GM10266 (cell line): ENCODE measurements around the gene ANKRD44.

Source experiments
- DNase-seq: peaks from one replicate; pipeline ENCODE4 v3.0.0; 2012; ENCODE audit errors: extremely low spot score
- TF ChIP-seq, protein P1 (sequence below): IDR thresholded peaks from 2 replicates; pipeline ENCODE4 v1.5.1; 2012; ENCODE audit warnings: mild to moderate bottlenecking, low read depth; ENCODE audit not compliant: control insufficient read depth, insufficient read depth; ENCODE audit errors: missing control alignments

Gene ANKRD44

DNA sequence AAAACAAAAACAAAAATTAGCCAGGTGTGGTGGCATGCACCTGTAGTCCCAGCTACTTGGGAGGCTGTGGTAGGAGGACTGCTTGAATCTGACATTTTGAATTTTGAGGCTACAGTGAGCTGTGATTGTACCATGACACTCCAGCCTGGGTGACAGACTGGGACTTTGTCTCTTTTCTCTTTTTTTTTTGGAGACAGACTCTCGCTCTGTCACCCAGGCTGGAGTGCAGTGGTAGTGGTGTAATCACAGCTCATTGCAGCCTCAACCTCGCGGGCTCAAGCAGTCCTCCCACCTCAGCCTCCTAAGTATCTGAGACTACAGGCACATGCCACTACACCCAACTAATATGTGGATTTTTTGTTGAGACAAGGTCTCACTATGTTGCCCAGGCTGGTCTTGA, 35.6 kb downstream of the ANKRD44 start:
- TF ChIP-seq, protein P1, sequence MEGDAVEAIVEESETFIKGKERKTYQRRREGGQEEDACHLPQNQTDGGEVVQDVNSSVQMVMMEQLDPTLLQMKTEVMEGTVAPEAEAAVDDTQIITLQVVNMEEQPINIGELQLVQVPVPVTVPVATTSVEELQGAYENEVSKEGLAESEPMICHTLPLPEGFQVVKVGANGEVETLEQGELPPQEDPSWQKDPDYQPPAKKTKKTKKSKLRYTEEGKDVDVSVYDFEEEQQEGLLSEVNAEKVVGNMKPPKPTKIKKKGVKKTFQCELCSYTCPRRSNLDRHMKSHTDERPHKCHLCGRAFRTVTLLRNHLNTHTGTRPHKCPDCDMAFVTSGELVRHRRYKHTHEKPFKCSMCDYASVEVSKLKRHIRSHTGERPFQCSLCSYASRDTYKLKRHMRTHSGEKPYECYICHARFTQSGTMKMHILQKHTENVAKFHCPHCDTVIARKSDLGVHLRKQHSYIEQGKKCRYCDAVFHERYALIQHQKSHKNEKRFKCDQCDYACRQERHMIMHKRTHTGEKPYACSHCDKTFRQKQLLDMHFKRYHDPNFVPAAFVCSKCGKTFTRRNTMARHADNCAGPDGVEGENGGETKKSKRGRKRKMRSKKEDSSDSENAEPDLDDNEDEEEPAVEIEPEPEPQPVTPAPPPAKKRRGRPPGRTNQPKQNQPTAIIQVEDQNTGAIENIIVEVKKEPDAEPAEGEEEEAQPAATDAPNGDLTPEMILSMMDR = no peak
- no peak for DNase-seq

DNA sequence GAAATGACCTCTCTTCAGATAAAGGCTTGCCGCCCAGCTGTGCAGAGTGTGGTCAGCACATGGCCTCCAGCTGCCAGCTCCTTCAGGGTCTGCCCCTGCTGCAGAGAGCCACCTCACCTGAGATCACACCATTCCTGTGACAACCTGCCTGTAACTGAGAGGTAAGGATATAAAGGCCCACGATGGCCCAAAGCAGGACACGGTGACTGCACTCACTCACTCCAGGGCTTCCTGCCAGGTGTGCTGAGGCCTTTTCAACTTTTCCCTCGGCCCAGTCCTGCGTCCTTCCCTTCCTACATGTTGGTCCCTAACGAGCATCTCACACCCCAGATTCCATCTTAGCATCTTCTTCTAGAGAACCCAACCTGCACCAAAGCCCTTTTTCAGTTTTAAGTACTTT, 36.2 kb downstream of the ANKRD44 start:
- no peak for DNase-seq
- TF ChIP-seq, protein P1 = no peak

GRCh38 chr2:197273485-197273884, 37.1 kb downstream of the ANKRD44 start:
- TF ChIP-seq, protein P1 = no peak
- no peak for DNase-seq

- DNase-seq = no peak
- TF ChIP-seq, protein P1 = no peak
Measured at GRCh38 chr2:197270601-197271000, 40.0 kb downstream of the ANKRD44 start.

- TF ChIP-seq, protein P1 = no peak
Measured at GRCh38 chr2:197269815-197270214, 40.8 kb downstream of the ANKRD44 start.

DNA sequence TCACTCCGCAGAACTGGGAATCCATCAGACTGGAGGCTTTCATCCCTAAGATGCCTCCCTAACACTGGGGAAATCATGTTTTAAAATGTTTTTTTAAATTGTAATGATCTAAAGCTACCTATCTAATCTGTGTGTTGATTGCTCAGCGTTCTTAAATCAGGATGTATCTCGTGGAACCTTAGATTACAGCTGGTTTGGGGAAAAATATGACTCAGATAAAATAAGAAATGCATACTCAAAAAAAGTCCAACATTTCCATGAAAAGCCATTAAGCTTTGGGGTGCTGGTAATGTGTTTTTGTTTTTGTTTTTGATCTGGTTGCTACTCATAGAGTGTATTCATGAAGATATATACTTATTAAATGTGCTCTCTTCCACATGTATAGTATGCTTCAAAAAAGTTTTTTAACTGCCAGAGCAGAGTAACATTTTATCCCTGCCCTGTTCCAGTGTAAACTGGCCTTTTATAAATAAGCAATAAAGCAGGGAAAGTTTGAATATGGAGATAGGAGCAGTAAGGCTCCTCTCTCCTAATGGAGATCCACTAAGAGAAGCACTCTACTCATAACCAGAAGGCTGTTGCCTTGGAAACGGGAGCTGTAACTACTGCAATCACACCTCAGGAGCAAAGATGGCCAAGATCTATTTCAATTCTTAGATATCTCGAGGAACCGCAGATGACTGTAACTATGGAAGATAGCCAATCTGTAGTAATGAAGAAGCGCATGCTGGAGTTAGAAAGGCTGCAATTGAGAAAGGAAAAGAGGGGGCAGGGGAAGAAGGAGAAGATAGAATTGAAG, 41.6 kb downstream of the ANKRD44 start:
- TF ChIP-seq, protein P1 = no peak
- DNase-seq = no peak

More at GRCh38 chr2:197269815-197270214, 40.8 kb downstream of the ANKRD44 start:
- DNase-seq = no peak

GRCh38 chr2:197266477-197266876, 44.1 kb downstream of the ANKRD44 start:
- no peak for DNase-seq
- TF ChIP-seq, protein P1 = no peak
